Upper lobe of left lung (tissue), 6 donors: ENCODE data around the gene PAFAH1B1. TPM values are rescaled to one million over a fixed set of nuclear protein-coding genes. Genes with fewer than 3 reads are reported as not detected.
"Not testable (repeated sequence)": the region's sequence is repeated elsewhere in the genome, so short reads cannot be mapped to it uniquely, and the experiment has no call there.

ENCODE experiments used
- ATAC-seq, 2 donors: fragments of 200-7000 bp; cut with Tn5 transposase; one replicate each; pipeline ENCODE4 v1.9.1; 2022; ENCODE audit warnings: mild to moderate bottlenecking in 2 of 2, moderate library complexity in 2 of 2; ENCODE audit not compliant: low FRiP score in 2 of 2
- DNase-seq, 2 donors: peaks; one replicate each; pipeline ENCODE4 v3.0.0-alpha.2; 2019 to 2020
- H3K27ac ChIP-seq, 4 donors: fragments of 200-600 bp; sonication (generic); one replicate each; pipeline ENCODE4 v1.5.1; 2016 to 2019
- H3K27me3 ChIP-seq, 4 donors: fragments of 200-600 bp; sonication (generic); one replicate each; pipeline ENCODE4 v1.5.1; 2017 to 2019
- H3K36me3 ChIP-seq, 4 donors: fragments of 200-600 bp; sonication (generic); one replicate each; pipeline ENCODE4 v1.5.1; 2016 to 2019
- H3K4me1 ChIP-seq, 4 donors: fragments of 200-600 bp; sonication (generic); one replicate each; pipeline ENCODE4 v1.5.1; 2018 to 2019
- H3K4me3 ChIP-seq, 4 donors: fragments of 200-600 bp; sonication (generic); one replicate each; pipeline ENCODE4 v1.5.1; 2017 to 2019; ENCODE audit warnings: mild to moderate bottlenecking in 2 of 4, moderate library complexity in 1 of 4
- H3K9me3 ChIP-seq, 4 donors: fragments of 200-600 bp; sonication (generic); one replicate each; pipeline ENCODE4 v1.5.1; 2018 to 2019
- CTCF ChIP-seq, 6 experiments: fragments of 450-650 bp in 4 of 6; fragments of 200-600 bp in 2 of 6; sonication (generic) in 2 of 6; IDR thresholded peaks; one replicate each; pipeline ENCODE4 v1.5.1; 2016 to 2019; ENCODE audit warnings: antibody characterized with exemption in 6 of 6
- EP300 ChIP-seq, 4 donors: sonication (generic); formaldehyde crosslinking; IDR thresholded peaks; one replicate each; pipeline ENCODE4 v1.5.1; 2017; ENCODE audit warnings: antibody characterized with exemption in 4 of 4, control low read depth in 2 of 4
- POLR2A ChIP-seq, 4 donors: fragments of 450-650 bp; IDR thresholded peaks; one replicate each; pipeline ENCODE4 v1.5.1; 2016 to 2017; ENCODE audit warnings: antibody characterized with exemption in 4 of 4, mild to moderate bottlenecking in 2 of 4
- POLR2AphosphoS5 ChIP-seq, 2 donors: sonication (generic); formaldehyde crosslinking; IDR thresholded peaks; one replicate each; pipeline ENCODE4 v1.5.1; 2017; ENCODE audit warnings: antibody characterized with exemption in 2 of 2
- WGBS, 2 donors: methylation state at CpG; one replicate each; pipeline ENCODE4 v1.1.5; 2017 to 2018; 5-methylcytosine and 5-hydroxymethylcytosine counted together
- total RNA-seq, 6 donors: library from RNA; depleted of rRNA in 4 of 6; stranded (reverse); fragments of >200 nt in 4 of 6; gene quantifications; one replicate each; pipeline versions ENCODE4 v1.1.0 to v1.2.1, GENCODE V29; 2016 to 2021
- donor health status: DM: no; HTN: no; CAD: no; lungs with moderate emphysema.
- donor health status: DM: no; HTN: yes; CAD: no; lungs with severe emphysema.

Gene PAFAH1B1
- total RNA-seq, 6 donors from 2014 or later = 81.7 to 258 (median 114) TPM

- Histone ChIP-seq H3K4me1 (peaks cover 2 to 9% (median 4%) of the 10 kb centered on the region in 4 donors), H3K9me3 (no peaks in the 10 kb centered on the region), H3K27me3 (no peaks in the 10 kb centered on the region), H3K36me3 (peaks cover 25 to 92% (median 80%) of the 10 kb centered on the region in 4 donors), H3K4me3 (no peak overlapping the region), H3K27ac (no peak overlapping the region)
- DNase-seq = peak; percentile 15 to 63
- WGBS, 2 donors = 92 to 97% methylated on average over 21 to 35 of the region's 42 CpGs
- no peak for ATAC-seq
- TF ChIP-seq CTCF (IDR thresholded peaks at IDR 0.05) (no peak), EP300 (IDR thresholded peaks at IDR 0.05) (no peak), POLR2AphosphoS5 (IDR thresholded peaks at IDR 0.05) (no peak), POLR2A (IDR thresholded peaks at IDR 0.05) (no peak)
Measured at GRCh38 chr17:2694381-2695242, 101.2 kb downstream of the PAFAH1B1 start.

GRCh38 chr17:2695243-2695960, 101.9 kb downstream of the PAFAH1B1 start:
- 92 to 100% methylated on average over 1 to 28 of the region's 28 CpGs for WGBS, 2 donors
- Histone ChIP-seq H3K9me3 (no peaks in the 10 kb centered on the region), H3K27ac (no peak overlapping the region), H3K4me3 (no peak overlapping the region), H3K27me3 (no peaks in the 10 kb centered on the region), H3K36me3 (peaks cover 30 to 95% (median 83%) of the 10 kb centered on the region in 4 donors), H3K4me1 (peaks cover 0 to under 1% (median 0%) of the 10 kb centered on the region in 4 donors)
- peak in 1 of 2 donors; percentile 83 for DNase-seq
- TF ChIP-seq POLR2A (IDR thresholded peaks at IDR 0.05) = no peak
- no peak for TF ChIP-seq POLR2AphosphoS5 (IDR thresholded peaks at IDR 0.05)
- no peak for TF ChIP-seq CTCF (IDR thresholded peaks at IDR 0.05)
- TF ChIP-seq EP300 (IDR thresholded peaks at IDR 0.05) = no peak
- no peak for ATAC-seq

GRCh38 chr17:2695961-2696760, 102.7 kb downstream of the PAFAH1B1 start:
- TF ChIP-seq POLR2A (IDR thresholded peaks at IDR 0.05) (no peak), POLR2AphosphoS5 (IDR thresholded peaks at IDR 0.05) (no peak), CTCF (IDR thresholded peaks at IDR 0.05) (no peak), EP300 (IDR thresholded peaks at IDR 0.05) (no peak)

GRCh38 chr17:2697611-2698162, 104.2 kb downstream of the PAFAH1B1 start:
- Histone ChIP-seq H3K4me1 (no peaks in the 10 kb centered on the region), H3K27me3 (no peaks in the 10 kb centered on the region), H3K4me3 (no peak overlapping the region), H3K9me3 (no peaks in the 10 kb centered on the region), H3K27ac (no peak overlapping the region), H3K36me3 (peaks cover 40 to 96% (median 85%) of the 10 kb centered on the region in 4 donors)
- TF ChIP-seq POLR2A (IDR thresholded peaks at IDR 0.05) = no peak
- TF ChIP-seq EP300 (IDR thresholded peaks at IDR 0.05) = no peak
- no peak for TF ChIP-seq CTCF (IDR thresholded peaks at IDR 0.05)
- no peak for TF ChIP-seq POLR2AphosphoS5 (IDR thresholded peaks at IDR 0.05)
- ATAC-seq (no peak), DNase-seq (peak; percentile 15 to 77)
- 95 to 96% methylated on average over 16 to 38 of the region's 40 CpGs for WGBS, 2 donors

More at GRCh38 chr17:2695961-2696760, 102.7 kb downstream of the PAFAH1B1 start:
- DNase-seq (peak; percentile 20 to 78), ATAC-seq (no peak)
- no peaks in the 10 kb centered on the region for H3K27me3 ChIP-seq
- no peaks in the 10 kb centered on the region for H3K4me1 ChIP-seq
- H3K4me3 ChIP-seq = no peak overlapping the region
- no peak overlapping the region for H3K27ac ChIP-seq
- H3K9me3 ChIP-seq = no peaks in the 10 kb centered on the region
- WGBS, 2 donors = 95% methylated on average over 10 to 24 of the region's 36 CpGs
- peaks cover 36 to 95% (median 85%) of the 10 kb centered on the region in 4 donors for H3K36me3 ChIP-seq

GRCh38 chr17:2699216-2699805, 105.9 kb downstream of the PAFAH1B1 start:
- H3K4me3 ChIP-seq, H3K9me3 ChIP-seq, H3K27me3 ChIP-seq, H3K27ac ChIP-seq, H3K4me1 ChIP-seq, ATAC-seq: not testable (repeated sequence)
- WGBS, 2 donors = 92% methylated on average over 18 of the region's 18 CpGs
- DNase-seq = peak in 1 of 2 donors; percentile 4
- H3K36me3 ChIP-seq = peaks cover 40 to 98% (median 89%) of the 10 kb centered on the region in 4 donors
